Stimulated activated naive CD8-positive, alpha-beta T cell treated with anti-CD3 and anti-CD28 coated beads, Interleukin-15, amount 100 ng/mL, for 72 hours (primary cell): Measurements from ENCODE around the gene PKP2.
"Not testable (repeated sequence)": the region's sequence is repeated elsewhere in the genome, so short reads cannot be mapped to it uniquely, and the experiment has no call there.

Experiments
- ATAC-seq: fragments of 150-1000 bp; cut with Tn5 transposase; 2 replicates; pipeline ENCODE4 v1.10.0; 2021; ENCODE audit warnings: mild to moderate bottlenecking, moderate library complexity
- DNase-seq, 2 donors: peaks; one replicate each; pipeline ENCODE4 v3.0.0; 2021 to 2022
- H3K27ac Mint-ChIP-seq, 2 donors: one replicate each; pipeline ENCODE4 v1.8.0; 2022; ENCODE audit warnings: mild to moderate bottlenecking in 2 of 2, mixed read lengths in 2 of 2, moderate library complexity in 2 of 2
- H3K27me3 Mint-ChIP-seq: one replicate; pipeline ENCODE4 v1.8.0; 2022; ENCODE audit warnings: mixed read lengths
- H3K4me1 Mint-ChIP-seq: one replicate; pipeline ENCODE4 v1.8.0; 2022; ENCODE audit warnings: mild to moderate bottlenecking, mixed read lengths
- H3K4me3 Mint-ChIP-seq, 2 donors: one replicate each; pipeline ENCODE4 v1.8.0; 2022; ENCODE audit warnings: mild to moderate bottlenecking in 2 of 2, mixed read lengths in 2 of 2, moderate library complexity in 1 of 2
- H3K9me3 Mint-ChIP-seq, 2 donors: one replicate each; pipeline ENCODE4 v1.8.0; 2022; ENCODE audit warnings: mixed read lengths in 2 of 2

PKP2 gene

GRCh38 chr12:32884962-32885361 lies 11.6 kb downstream of the PKP2 start:
- Mint-ChIP-seq H3K4me3 (no peak overlapping the region), H3K9me3 (no peaks in the 10 kb centered on the region), H3K27me3 (peaks cover 13% of the 10 kb centered on the region), H3K27ac (no peak overlapping the region), H3K4me1 (no peaks in the 10 kb centered on the region)
- no peak for ATAC-seq
- DNase-seq: no peak

- H3K27ac Mint-ChIP-seq: no peak overlapping the region
- no peaks in the 10 kb centered on the region for H3K27me3 Mint-ChIP-seq
- no peaks in the 10 kb centered on the region for H3K9me3 Mint-ChIP-seq
- H3K4me1 Mint-ChIP-seq: no peaks in the 10 kb centered on the region
- no peak overlapping the region for H3K4me3 Mint-ChIP-seq
- DNase-seq (no peak), ATAC-seq (no peak)
Measured at GRCh38 chr12:32881702-32882101, 14.9 kb downstream of the PKP2 start.

GRCh38 chr12:32881107-32881506 lies 15.5 kb downstream of the PKP2 start:
- no peaks in the 10 kb centered on the region for H3K27me3 Mint-ChIP-seq
- DNase-seq (no peak), ATAC-seq (no peak)
- no peak overlapping the region for H3K4me3 Mint-ChIP-seq
- H3K9me3 Mint-ChIP-seq: no peaks in the 10 kb centered on the region
- no peak overlapping the region for H3K27ac Mint-ChIP-seq
- H3K4me1 Mint-ChIP-seq: no peaks in the 10 kb centered on the region

- not testable (repeated sequence) for H3K4me1 Mint-ChIP-seq, H3K9me3 Mint-ChIP-seq, H3K27ac Mint-ChIP-seq, ATAC-seq, H3K27me3 Mint-ChIP-seq, H3K4me3 Mint-ChIP-seq, DNase-seq
Measured at GRCh38 chr12:32879066-32879465, 17.5 kb downstream of the PKP2 start.

- Mint-ChIP-seq H3K9me3 (no peaks in the 10 kb centered on the region), H3K4me1 (no peaks in the 10 kb centered on the region), H3K4me3 (no peak overlapping the region), H3K27me3 (no peaks in the 10 kb centered on the region), H3K27ac (no peak overlapping the region)
- no peak for DNase-seq
- ATAC-seq: peak; percentile 31
Measured at GRCh38 chr12:32877601-32878459, 18.7 kb downstream of the PKP2 start.

- Mint-ChIP-seq H3K27ac (peak overlapping the region in 1 of 2 donors; percentile 1), H3K27me3 (no peaks in the 10 kb centered on the region), H3K4me3 (no peak overlapping the region), H3K4me1 (no peaks in the 10 kb centered on the region), H3K9me3 (no peaks in the 10 kb centered on the region)
- no peak for DNase-seq
- no peak for ATAC-seq
Measured at GRCh38 chr12:32876004-32876403, 20.6 kb downstream of the PKP2 start.

GRCh38 chr12:32874975-32875374 lies 21.6 kb downstream of the PKP2 start:
- ATAC-seq (no peak), DNase-seq (no peak)
- no peak overlapping the region for H3K4me3 Mint-ChIP-seq
- no peaks in the 10 kb centered on the region for H3K9me3 Mint-ChIP-seq
- no peaks in the 10 kb centered on the region for H3K4me1 Mint-ChIP-seq
- no peak overlapping the region for H3K27ac Mint-ChIP-seq
- H3K27me3 Mint-ChIP-seq: no peaks in the 10 kb centered on the region

GRCh38 chr12:32874078-32874477 lies 22.5 kb downstream of the PKP2 start:
- no peak for ATAC-seq
- Mint-ChIP-seq H3K27ac (no peak overlapping the region), H3K27me3 (no peaks in the 10 kb centered on the region), H3K9me3 (no peaks in the 10 kb centered on the region), H3K4me1 (no peaks in the 10 kb centered on the region), H3K4me3 (no peak overlapping the region)
- no peak for DNase-seq

GRCh38 chr12:32872416-32872815 lies 24.2 kb downstream of the PKP2 start:
- H3K27me3 Mint-ChIP-seq, H3K4me3 Mint-ChIP-seq, DNase-seq, ATAC-seq, H3K9me3 Mint-ChIP-seq, H3K27ac Mint-ChIP-seq, H3K4me1 Mint-ChIP-seq: not testable (repeated sequence)

GRCh38 chr12:32870716-32871115 lies 25.9 kb downstream of the PKP2 start:
- Mint-ChIP-seq H3K27ac (no peak overlapping the region), H3K27me3 (no peaks in the 10 kb centered on the region), H3K4me1 (no peaks in the 10 kb centered on the region), H3K9me3 (no peaks in the 10 kb centered on the region), H3K4me3 (no peak overlapping the region)
- DNase-seq (no peak), ATAC-seq (no peak)

- ATAC-seq (no peak), DNase-seq (no peak)
- Mint-ChIP-seq H3K4me3 (no peak overlapping the region), H3K4me1 (no peaks in the 10 kb centered on the region), H3K27me3 (no peaks in the 10 kb centered on the region), H3K9me3 (no peaks in the 10 kb centered on the region), H3K27ac (no peak overlapping the region)
Measured at GRCh38 chr12:32868885-32869284, 27.7 kb downstream of the PKP2 start.

- Mint-ChIP-seq H3K27ac (peak overlapping the region in 1 of 2 donors; percentile 42), H3K4me3 (no peak overlapping the region), H3K27me3 (no peaks in the 10 kb centered on the region), H3K9me3 (no peaks in the 10 kb centered on the region), H3K4me1 (no peaks in the 10 kb centered on the region)
- no peak for DNase-seq
- ATAC-seq: no peak
Measured at GRCh38 chr12:32864731-32865130, 31.8 kb downstream of the PKP2 start.

- no peaks in the 10 kb centered on the region for H3K9me3 Mint-ChIP-seq
- no peak overlapping the region for H3K27ac Mint-ChIP-seq
- H3K4me1 Mint-ChIP-seq: no peaks in the 10 kb centered on the region
- H3K27me3 Mint-ChIP-seq: no peaks in the 10 kb centered on the region
- DNase-seq: no peak
- no peak overlapping the region for H3K4me3 Mint-ChIP-seq
- ATAC-seq: no peak
Measured at GRCh38 chr12:32863128-32863527, 33.4 kb downstream of the PKP2 start.

GRCh38 chr12:32861658-32862057 lies 34.9 kb downstream of the PKP2 start:
- H3K4me3 Mint-ChIP-seq, H3K27ac Mint-ChIP-seq, H3K9me3 Mint-ChIP-seq, H3K27me3 Mint-ChIP-seq, ATAC-seq, DNase-seq, H3K4me1 Mint-ChIP-seq: not testable (repeated sequence)

GRCh38 chr12:32860192-32860591 lies 36.4 kb downstream of the PKP2 start:
- no peak for ATAC-seq
- no peaks in the 10 kb centered on the region for H3K9me3 Mint-ChIP-seq

GRCh38 chr12:32859389-32859788 lies 37.2 kb downstream of the PKP2 start:
- ATAC-seq (no peak), DNase-seq (no peak)
- H3K9me3 Mint-ChIP-seq: no peaks in the 10 kb centered on the region
- peaks cover 8% of the 10 kb centered on the region for H3K27me3 Mint-ChIP-seq
- no peak overlapping the region for H3K4me3 Mint-ChIP-seq
- H3K27ac Mint-ChIP-seq: no peak overlapping the region
- H3K4me1 Mint-ChIP-seq: no peaks in the 10 kb centered on the region

More at GRCh38 chr12:32860192-32860591, 36.4 kb downstream of the PKP2 start:
- peaks cover under 1% of the 10 kb centered on the region for H3K27me3 Mint-ChIP-seq
- no peak overlapping the region for H3K27ac Mint-ChIP-seq
- no peaks in the 10 kb centered on the region for H3K4me1 Mint-ChIP-seq
- no peak for DNase-seq
- H3K4me3 Mint-ChIP-seq: no peak overlapping the region

- H3K4me1 Mint-ChIP-seq: no peaks in the 10 kb centered on the region
- DNase-seq: no peak
Measured at GRCh38 chr12:32854716-32855115, 41.9 kb downstream of the PKP2 start.

More at GRCh38 chr12:32854716-32855115, 41.9 kb downstream of the PKP2 start:
- Mint-ChIP-seq H3K4me3 (no peak overlapping the region), H3K27me3 (peaks cover 9% of the 10 kb centered on the region), H3K27ac (no peak overlapping the region), H3K9me3 (no peaks in the 10 kb centered on the region)
- no peak for ATAC-seq
